GM18520 (cell line): ENCODE results near the gene ADGRV1.

ENCODE experiments used
- ATAC-seq: cut with Tn5 transposase; IDR thresholded peaks from one replicate; pipeline ENCODE4 v1.9.1; 2021; ENCODE audit not compliant: unreplicated experiment

Gene ADGRV1

DNA sequence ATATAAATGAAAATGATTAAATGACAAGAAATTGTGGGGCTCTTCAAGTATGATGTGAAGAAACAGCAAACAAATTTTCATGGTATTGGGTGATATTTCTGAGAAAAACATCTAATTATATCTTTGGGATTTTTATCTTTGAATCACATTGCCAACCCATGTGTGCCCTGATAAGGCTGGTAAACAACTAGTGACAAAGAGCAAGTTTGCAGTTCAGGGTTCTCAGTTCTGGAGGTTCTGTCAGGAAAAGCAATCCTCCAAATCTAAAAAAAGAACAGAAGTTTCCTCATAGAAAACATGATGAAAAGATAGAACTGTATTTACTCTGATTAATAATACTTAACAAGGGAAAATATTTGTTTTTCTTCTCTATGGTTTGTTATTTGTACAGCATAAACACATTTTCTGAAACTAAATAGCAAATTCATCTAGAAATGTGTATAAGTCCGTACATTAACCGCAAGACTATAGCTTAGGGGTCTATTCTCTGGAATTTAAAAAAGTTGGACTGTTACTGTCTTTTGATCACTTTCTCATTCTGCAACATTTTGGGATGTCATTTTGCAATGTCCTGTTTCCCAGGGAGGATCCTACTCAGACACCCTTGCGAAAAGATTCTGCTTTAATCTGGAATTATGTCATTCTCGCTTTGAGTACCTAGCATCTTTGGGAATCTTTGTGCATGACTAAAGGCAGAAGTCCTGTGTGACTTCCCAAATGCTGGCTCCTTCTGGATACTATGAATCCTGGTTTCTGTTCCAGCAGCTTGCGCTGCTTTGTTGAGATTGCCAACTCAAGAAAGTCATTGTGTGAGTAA lies 308.5 kb downstream of the ADGRV1 start:
- ATAC-seq = no peak

DNA sequence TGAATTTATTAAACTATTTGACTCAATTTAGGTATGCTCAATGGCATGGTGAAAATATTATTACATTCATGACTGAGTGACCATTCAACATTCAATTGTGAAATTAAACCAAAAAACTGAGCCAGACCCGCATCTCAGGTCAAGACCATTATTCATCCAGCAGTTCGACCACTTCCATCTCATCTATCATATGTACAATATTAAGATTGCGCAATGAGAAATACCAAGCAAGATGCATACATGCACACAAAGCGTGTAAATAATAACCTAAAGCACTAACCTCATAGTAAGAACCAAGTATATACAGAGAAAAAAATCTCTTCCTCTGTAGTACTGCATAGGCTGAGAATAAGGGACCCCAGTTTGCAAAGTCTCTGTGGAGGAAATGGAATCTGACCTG lies 310.2 kb downstream of the ADGRV1 start:
- ATAC-seq = no peak

DNA sequence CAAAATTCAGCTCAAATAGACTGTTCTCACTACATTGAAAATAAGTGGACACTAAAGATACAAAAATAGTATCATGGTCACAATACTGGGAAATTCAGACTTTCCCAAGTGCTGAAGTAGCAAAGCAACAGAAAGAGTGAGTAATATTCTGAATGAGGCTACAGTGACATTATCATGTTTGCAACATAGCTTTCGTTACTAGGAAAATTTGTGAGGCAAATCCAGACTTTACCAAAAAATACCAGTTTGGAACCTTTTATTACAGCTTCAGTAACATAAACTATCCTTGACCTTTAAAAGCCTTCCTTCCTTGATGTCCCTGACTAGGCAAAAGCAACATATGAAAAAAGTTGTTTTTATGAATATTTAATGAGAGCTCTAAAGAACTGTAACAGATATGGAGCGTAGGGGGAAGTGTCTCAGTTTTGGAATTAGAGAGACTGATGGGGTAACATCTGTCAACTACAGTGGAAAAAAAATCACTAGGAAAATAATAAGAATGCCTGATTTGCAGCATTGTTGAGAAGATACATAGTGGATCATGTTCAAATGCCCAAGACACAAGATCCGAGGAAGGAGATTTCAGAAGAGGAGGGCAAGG lies 312.9 kb downstream of the ADGRV1 start:
- ATAC-seq = no peak

DNA sequence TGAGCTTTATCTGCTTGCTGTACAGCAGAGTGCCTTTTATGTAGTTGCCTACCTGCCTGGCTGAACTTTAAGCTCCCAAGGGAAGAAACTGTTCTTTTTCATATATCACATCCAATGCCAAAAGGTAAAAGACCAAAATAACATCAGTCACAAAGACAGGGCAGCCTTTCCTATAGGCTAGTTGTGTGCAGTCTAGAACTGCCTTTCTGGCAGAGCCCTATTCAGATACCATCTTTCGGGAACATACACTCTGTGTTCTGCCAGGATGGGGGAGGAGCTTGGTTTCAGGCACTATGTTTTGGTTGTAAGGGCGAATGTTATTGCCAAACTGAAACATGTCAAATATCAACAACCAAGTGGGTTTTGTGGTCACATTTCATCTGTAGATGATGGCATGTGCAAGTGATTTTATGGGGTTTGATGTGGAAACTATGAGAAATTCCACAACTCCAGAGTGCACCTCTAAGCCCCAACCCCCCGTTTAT lies 314.5 kb downstream of the ADGRV1 start:
- no peak for ATAC-seq

DNA sequence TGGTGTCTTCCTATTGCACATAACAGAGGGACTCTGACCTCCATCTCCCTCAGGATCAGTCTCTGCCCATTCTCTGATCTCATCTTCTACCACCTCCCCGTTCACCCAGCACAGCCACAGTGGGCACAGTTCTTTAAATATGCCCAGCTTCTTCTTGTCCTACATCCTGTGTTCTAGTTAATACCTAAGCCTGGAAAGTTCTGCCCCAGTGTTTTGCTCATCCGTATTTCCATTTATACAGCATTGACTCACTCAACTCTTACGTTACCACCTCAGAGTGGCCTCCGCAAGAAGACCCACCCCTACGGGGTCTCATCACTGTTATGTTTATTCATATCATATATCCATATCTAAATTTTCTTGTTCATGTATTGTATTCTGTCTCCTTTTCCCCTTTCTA lies 315.5 kb downstream of the ADGRV1 start:
- ATAC-seq = no peak

DNA sequence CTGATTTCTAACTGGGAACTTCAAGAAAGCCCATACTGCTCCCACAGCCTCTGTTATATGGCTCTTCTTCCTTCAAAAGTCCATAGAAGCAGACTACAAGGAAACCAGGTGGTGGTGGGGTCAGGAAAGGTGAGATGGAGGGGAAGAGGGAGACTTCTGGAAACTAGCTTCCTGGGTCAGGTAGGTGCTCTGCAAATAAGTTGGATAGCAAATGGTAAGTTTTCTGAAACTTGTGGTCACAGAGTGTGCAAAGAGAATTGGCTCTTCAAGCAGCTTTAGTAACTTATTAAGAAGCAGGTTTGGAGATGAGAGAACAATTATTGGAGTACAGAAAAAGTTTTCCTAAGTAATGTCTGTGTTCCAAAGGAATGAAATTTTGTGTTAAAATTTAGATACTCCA lies 316.9 kb downstream of the ADGRV1 start:
- ATAC-seq = no peak

DNA sequence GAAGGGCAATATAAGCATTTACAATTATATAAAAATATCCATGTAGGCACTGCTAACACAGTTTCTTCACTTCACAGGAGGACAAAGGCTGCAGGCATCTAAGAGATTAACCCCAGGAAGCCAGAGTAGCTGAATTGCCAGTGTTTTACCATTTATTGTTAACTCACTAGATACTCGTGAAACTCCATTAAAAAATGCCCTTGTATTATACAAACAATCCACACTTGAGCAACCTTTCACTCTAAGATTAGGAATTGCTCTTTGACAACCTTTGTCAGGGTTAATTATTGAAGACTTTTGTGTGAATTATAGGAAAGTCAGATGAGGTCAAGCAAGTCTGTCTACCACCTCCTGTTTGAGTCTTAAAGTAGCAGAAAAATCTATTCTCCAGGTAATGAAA lies 317.8 kb downstream of the ADGRV1 start:
- no peak for ATAC-seq

DNA sequence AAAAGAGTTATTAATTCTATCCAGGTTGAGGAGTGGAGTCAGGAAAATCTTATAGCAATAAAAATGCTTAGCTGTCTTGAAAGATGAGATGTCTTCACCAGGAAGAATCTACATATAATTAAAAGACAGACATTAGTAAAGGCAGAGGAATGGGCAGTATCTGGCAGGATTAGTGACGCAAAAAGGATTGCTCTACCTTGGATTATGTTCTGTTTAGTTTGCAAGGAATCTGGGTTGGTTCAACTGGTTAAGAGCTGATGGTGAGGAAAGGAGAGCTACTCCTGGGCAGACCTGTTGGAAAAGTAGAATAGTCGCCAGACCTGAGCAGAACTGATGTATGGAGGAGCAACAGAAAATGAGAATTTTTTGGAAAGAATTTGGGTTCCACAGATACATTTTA lies 318.5 kb downstream of the ADGRV1 start:
- ATAC-seq = no peak

DNA sequence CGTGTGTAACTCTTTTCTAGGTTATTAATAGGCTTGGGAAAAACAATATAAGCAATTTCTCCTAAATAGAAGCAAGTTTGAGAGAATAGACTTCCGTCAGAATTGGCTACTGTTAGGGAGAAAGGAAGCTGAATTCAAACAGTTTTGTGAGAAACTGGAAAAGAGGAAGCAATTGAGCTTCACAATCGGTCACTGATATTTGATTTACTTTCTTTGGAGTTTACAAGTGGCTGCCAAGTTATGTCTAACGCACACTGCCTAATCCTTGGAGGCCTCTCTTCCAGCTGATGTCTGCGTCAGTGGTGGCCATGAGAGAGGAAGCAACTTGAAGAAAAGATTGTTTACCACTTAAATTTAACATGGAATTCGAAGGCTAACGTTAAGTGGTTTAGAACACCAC lies 319.5 kb downstream of the ADGRV1 start:
- no peak for ATAC-seq

DNA sequence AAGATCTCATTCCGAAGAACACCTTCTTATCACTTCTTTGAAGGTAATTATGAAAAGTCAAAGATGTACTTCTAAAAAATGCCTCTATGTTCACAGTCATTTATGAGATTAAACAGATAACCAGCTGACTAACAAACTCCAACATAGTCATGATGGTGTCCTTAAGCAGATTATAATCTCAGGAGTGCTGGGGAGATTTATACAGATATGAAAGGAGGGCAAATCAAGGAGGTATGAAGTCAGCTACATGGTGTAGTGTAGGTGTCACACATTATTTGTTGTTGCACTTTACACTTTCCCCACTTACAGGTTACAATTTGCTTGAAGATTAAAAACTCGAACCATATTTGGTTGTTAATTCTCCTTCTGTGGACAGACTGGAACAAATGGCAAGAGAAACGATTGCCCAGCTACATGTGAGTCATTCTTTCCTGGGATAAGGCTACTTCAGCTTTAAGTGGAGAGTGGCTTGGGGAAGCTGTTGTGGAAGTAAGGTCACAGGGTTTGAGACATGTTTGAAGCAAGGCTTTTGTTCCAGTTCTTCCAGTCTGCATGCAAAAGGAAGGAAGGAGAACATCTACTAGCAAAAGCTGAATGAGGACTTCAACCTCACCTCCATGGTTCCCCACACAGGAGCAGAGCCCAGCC lies 320.1 kb downstream of the ADGRV1 start:
- no peak for ATAC-seq

DNA sequence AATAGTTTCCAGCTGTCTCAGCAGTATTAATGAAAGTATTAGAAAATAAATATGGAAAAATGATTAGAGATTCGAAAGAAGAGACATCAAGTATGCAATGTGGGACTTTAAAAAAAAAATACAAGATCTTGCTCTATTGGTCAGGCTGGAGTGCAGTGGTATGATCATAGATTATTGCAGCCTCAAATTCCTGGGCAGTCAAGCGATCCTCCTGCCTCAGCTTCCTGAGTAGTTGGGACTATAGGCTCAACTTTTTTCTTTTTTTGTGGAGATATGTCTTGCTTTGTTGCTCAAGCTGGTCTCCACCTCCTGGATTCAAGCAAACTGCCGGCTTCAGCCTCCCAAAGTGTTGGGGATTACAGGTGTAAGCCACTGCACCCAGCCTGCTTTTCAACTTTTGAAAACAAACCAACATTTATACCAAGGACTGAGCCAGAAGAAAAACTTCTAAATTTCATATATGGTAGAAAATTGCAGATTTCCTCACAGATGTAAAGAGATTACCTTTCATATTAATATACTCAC lies 323.1 kb downstream of the ADGRV1 start:
- ATAC-seq = no peak

DNA sequence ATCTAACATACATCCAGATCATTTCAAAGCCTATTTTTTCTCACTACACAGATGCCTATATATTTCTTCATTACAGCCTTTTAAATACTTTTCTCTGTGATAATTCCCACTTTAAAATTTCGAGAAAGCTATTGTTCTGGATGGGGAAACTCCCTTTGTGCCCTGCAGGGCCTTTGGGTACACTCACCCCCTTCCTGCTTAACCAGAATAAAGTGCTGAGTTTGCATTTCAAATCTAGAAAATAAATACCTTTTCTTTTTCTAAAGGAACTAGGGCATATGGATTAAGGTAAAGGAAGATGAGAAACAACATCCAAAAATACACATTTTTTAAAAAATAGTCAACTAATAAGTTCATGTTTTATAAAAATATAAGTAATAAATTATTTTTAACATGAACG lies 323.9 kb downstream of the ADGRV1 start:
- ATAC-seq = no peak

DNA sequence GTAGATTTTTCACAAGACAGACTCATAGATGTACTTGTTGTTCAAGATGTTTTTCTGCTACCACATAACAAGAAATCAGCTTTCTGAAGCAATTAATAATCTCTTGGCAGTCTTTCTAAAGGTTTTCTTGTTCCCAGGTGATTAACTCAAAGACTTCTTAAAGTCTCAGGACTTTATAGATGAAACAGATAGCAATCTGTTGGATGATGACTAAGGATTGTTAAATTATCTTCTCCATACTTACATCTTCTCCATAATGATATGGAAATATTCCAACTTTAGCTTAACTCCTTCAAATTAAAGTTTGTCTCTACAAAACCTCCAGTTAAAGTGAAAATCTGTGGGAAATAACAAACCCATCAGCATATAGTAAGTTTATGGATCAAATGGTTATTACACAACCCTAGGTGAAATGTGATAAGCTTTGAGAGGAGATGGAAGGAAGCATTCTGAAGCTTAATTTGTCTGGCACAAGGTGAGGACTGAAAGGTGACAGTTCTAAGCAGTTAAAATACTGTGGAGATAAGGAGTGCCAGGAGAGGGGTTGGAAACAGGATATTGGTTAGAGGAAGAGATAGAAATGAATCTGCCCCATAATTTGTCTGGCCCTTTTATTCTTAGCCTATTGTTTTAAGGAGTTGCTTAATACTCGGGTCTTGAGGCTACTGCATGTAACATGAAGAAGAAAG lies 326.7 kb downstream of the ADGRV1 start:
- no peak for ATAC-seq

DNA sequence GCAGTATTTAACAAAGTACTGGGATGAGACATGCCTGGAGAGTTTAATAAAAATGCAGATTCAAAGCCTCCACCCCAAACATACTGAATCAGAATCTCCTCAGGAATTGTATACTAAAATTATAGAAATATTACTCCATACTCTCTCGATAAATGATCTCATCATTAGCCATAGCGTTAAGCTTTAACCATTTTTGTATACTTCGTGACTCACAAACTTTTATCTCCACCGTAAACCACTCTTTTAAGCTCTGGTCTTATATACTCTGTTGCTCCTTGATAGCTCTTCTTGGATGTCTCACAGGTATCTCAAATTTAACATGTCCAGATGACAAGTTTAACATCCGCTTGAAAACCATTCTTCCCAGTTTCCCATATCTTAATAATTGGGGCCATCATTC lies 327.8 kb downstream of the ADGRV1 start:
- no peak for ATAC-seq

DNA sequence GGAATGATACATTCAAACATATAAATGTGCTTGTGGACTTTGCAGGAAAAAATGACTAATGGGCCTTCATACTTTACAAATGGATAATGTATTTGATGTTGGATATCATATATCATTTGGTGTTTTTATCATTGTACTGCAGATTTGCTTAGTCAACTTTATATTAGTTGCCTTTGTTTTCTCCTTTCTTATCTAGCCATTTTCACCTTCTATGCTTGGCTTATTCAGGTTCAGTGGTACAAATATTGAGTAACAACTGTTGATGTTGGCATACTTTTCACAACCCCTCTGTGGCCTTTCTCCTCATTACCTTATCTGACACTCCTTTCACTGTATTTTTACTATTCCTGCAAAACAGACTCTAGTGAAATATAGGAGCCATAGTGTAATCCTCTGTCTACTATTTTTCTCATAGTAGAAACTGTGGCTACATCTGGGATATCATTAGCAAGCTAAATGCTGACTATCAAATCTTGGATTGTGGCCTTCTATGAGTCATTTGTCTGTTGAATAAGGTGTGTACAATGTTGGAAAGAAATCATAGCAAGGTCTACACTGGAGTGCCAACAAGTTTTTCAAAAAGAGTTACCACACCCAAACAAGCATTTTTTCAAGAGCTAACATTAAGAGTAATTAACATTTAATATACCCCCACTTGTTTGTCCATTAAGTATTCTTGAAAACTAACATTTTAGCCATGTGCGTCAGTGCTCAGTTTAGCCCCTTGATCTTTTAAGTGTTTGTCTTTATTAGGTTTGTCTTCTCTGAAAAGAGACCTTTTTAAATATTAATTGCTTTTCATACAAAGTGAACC lies 330.1 kb downstream of the ADGRV1 start:
- ATAC-seq = no peak

DNA sequence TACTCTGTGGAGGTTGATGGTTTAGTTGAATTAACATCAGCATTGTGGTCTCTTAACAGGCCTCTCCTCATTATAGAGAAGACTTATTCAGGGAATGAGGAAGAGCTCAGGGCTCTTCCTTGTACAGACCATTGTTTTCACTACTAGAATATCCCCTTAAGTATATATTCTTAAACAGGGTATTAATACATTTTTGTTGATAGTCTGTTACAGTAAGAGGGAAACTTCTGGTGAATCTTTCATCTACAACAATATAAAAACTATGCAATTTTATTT lies 330.7 kb downstream of the ADGRV1 start:
- ATAC-seq = no peak

DNA sequence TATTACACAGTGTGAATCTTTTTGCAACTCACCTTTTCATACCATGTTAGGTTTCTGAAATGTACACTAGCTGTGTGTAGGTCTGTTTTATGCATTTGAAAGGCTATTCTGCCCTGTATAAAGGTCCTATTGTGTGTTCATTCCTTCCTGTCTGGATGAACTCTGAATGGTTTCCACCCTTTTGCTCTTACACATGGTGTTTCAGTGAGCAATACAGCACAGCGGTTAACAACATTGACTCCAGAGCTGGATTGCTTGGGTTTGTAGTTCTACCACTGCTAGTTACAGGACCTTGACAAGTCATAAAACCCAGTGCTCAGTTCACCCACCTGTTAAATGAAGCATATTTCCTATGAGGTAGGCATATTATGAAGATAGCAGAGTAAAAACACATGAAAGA lies 331.6 kb downstream of the ADGRV1 start:
- no peak for ATAC-seq

DNA sequence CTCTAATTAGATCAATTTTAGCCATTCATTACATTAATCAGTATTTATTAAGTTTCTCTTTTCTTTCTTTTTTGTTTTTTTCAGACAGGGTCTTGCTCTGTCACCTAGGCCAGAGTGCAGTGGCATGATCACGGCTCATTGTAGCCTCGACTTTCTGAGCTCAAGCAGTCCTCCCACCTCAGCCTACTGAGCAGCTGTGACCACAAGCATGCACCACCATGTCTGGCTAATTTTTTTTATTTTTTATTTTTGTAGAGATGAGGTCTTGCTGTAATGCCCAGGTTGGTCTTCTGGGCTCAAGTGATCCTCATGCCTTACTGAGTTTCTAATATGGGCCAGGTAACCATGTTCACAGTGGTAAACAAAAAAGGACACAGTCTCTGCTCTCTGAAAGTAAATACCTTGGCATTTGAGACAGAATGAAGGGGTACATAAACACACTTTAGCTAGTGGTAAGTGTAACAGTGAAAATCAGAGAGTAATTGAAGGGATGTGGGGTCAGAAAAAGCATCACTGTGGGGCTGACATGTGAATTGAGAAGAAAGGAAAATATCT lies 336.3 kb downstream of the ADGRV1 start:
- no peak for ATAC-seq

DNA sequence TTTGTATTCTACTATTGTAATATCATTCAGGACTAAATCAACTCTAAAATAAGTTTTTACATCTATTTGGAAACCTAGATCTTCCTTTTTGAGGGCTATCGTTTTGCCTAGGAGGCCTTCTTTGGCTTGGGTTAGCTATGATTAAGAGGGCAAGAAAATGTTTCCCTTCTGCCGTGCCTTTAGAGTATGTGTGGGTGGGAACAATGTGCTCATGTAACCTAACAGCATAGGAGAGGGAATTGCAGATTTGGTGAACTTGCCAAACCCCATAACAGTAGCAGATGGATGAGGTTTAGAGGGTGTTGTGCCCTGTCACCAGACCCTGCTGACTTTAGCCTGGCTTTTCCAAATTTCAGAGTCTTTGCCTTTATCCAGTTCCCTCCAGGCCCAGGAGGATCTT lies 339.0 kb downstream of the ADGRV1 start:
- ATAC-seq = no peak

DNA sequence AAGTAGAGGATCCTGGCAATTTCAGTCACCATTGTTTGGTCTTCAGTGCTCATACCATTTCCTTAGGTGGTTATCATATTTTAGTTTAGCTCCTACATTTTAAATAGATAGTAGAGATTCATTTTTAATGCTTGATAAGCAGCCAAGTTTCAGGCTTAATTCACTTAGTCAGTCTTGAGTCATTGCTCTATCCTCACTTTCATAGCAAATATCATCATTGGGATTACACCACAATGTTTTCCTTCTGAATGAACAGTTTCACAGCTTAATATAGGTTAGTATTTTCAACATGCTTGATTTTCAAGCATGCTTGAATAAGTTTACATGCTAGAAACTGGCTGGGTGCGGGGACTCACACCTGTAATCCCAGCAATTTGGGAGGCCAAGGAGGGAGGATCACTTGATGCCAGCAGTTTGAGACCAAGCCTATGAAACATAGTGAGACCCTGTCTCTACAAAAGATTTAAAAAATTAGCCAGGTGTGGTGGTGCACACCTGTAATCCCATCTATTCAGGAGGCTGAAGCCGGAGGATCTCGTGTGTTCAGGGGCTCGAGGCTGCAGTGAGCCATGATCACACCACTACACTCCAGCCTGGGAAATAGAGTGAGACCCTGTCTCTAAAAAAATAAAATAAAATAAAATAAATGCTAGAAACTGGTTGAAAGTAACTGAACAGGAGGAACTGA lies 339.9 kb downstream of the ADGRV1 start:
- ATAC-seq = no peak
